Measurements from ENCODE around the gene AGRP.

Gene AGRP

GRCh38 chr16:67459861-67460150, 23.5 kb downstream of the AGRP start:
- Histone ChIP-seq H3K4me1 (ENCODE audit: control extremely low read depth in 1 of 4, control insufficient read depth in 4 of 4, insufficient read depth in 4 of 4, low read length in 3 of 4) (peaks cover 0 to 11% (median 3%) of the 10 kb centered on the region in 4 experiments), H3K27me3 (replicated peaks in 2 of 5; ENCODE audit: control insufficient read depth in 4 of 5, insufficient read depth in 5 of 5, low read length in 4 of 5) (no peaks in the 10 kb centered on the region), H3K9me3 (ENCODE audit: control extremely low read depth in 1 of 5, control insufficient read depth in 4 of 5, insufficient read depth in 2 of 5, low read depth in 1 of 5, low read length in 4 of 5) (no peaks in the 10 kb centered on the region), H3K36me3 (ENCODE audit: control insufficient read depth in 4 of 4, insufficient read depth in 4 of 4, low read length in 3 of 4) (peaks cover 0 to 50% (median 8%) of the 10 kb centered on the region in 4 experiments), H3K27ac (ENCODE audit: insufficient read depth in 1 of 2, low read depth in 1 of 2, low read length in 2 of 2, poor library complexity in 1 of 2, severe bottlenecking in 2 of 2) (no peak overlapping the region), H3K4me3 (ENCODE audit: control insufficient read depth in 1 of 7, extremely low read depth in 1 of 7, insufficient read depth in 4 of 7, low read depth in 2 of 7, low read length in 6 of 7) (no peak overlapping the region)
- ChIA-PET POLR2A (no interaction called here), CTCF (interaction anchor here (1.4 to 12.3 kb wide), 4 partner anchors 14 to 35 kb away, joined by 3 to 149 read pairs (median 5); no protein-coding TSS in a partner anchor)
- no peak for DNase-seq
- WGBS (ENCODE audit: insufficient coverage) = 100% methylated on average over 3 of the region's 3 CpGs

GRCh38 chr16:67459066-67459860, 24.1 kb downstream of the AGRP start:
- CTCF ChIA-PET = interaction anchor here (0.6 to 12.3 kb wide), 6 partner anchors 11 to 35 kb away, joined by 3 to 149 read pairs (median 5); no protein-coding TSS in a partner anchor
- DNase-seq = no peak
- Histone ChIP-seq H3K9me3 (ENCODE audit: control extremely low read depth in 1 of 5, control insufficient read depth in 4 of 5, insufficient read depth in 2 of 5, low read depth in 1 of 5, low read length in 4 of 5) (no peaks in the 10 kb centered on the region), H3K4me1 (ENCODE audit: control extremely low read depth in 1 of 4, control insufficient read depth in 4 of 4, insufficient read depth in 4 of 4, low read length in 3 of 4) (peaks cover 0 to 11% (median 3%) of the 10 kb centered on the region in 4 experiments), H3K4me3 (ENCODE audit: control insufficient read depth in 1 of 7, extremely low read depth in 1 of 7, insufficient read depth in 4 of 7, low read depth in 2 of 7, low read length in 6 of 7) (no peak overlapping the region), H3K27ac (ENCODE audit: insufficient read depth in 1 of 2, low read depth in 1 of 2, low read length in 2 of 2, poor library complexity in 1 of 2, severe bottlenecking in 2 of 2) (no peak overlapping the region), H3K36me3 (ENCODE audit: control insufficient read depth in 4 of 4, insufficient read depth in 4 of 4, low read length in 3 of 4) (peaks cover 0 to 44% (median 8%) of the 10 kb centered on the region in 4 experiments), H3K27me3 (replicated peaks in 2 of 5; ENCODE audit: control insufficient read depth in 4 of 5, insufficient read depth in 5 of 5, low read length in 4 of 5) (no peaks in the 10 kb centered on the region)
- WGBS (ENCODE audit: insufficient coverage) = 87% methylated on average over 6 of the region's 7 CpGs
- POLR2A ChIA-PET = no interaction called here

GRCh38 chr16:67458121-67458641, 25.2 kb downstream of the AGRP start:
- H3K27ac ChIP-seq (ENCODE audit: insufficient read depth in 1 of 2, low read depth in 1 of 2, low read length in 2 of 2, poor library complexity in 1 of 2, severe bottlenecking in 2 of 2) = no peak overlapping the region
- WGBS (ENCODE audit: insufficient coverage) = 97% methylated on average over 4 of the region's 6 CpGs

GRCh38 chr16:67457611-67458010, 25.7 kb downstream of the AGRP start:
- POLR2A ChIA-PET = no interaction called here
- WGBS (ENCODE audit: insufficient coverage) = 90% methylated on average over 5 of the region's 7 CpGs
- Histone ChIP-seq H3K4me3 (ENCODE audit: control insufficient read depth in 1 of 7, extremely low read depth in 1 of 7, insufficient read depth in 4 of 7, low read depth in 2 of 7, low read length in 6 of 7) (no peak overlapping the region), H3K27ac (ENCODE audit: insufficient read depth in 1 of 2, low read depth in 1 of 2, low read length in 2 of 2, poor library complexity in 1 of 2, severe bottlenecking in 2 of 2) (no peak overlapping the region), H3K4me1 (ENCODE audit: control extremely low read depth in 1 of 4, control insufficient read depth in 4 of 4, insufficient read depth in 4 of 4, low read length in 3 of 4) (peaks cover 0 to 11% (median 3%) of the 10 kb centered on the region in 4 experiments), H3K9me3 (ENCODE audit: control extremely low read depth in 1 of 5, control insufficient read depth in 4 of 5, insufficient read depth in 2 of 5, low read depth in 1 of 5, low read length in 4 of 5) (no peaks in the 10 kb centered on the region), H3K36me3 (ENCODE audit: control insufficient read depth in 4 of 4, insufficient read depth in 4 of 4, low read length in 3 of 4) (peaks cover 2 to 58% (median 15%) of the 10 kb centered on the region in 4 experiments), H3K27me3 (replicated peaks in 2 of 5; ENCODE audit: control insufficient read depth in 4 of 5, insufficient read depth in 5 of 5, low read length in 4 of 5) (no peaks in the 10 kb centered on the region)
- DNase-seq = no peak
- CTCF ChIA-PET = interaction anchor here (2.8 to 12.3 kb wide), 3 partner anchors 9 to 33 kb away, joined by 8 to 149 read pairs (median 17); no protein-coding TSS in a partner anchor

More at GRCh38 chr16:67458121-67458641, 25.2 kb downstream of the AGRP start:
- peaks cover 2 to 52% (median 9%) of the 10 kb centered on the region in 4 experiments for H3K36me3 ChIP-seq (ENCODE audit: control insufficient read depth in 4 of 4, insufficient read depth in 4 of 4, low read length in 3 of 4)
- DNase-seq = no peak
- no peaks in the 10 kb centered on the region for H3K27me3 ChIP-seq (replicated peaks in 2 of 5; ENCODE audit: control insufficient read depth in 4 of 5, insufficient read depth in 5 of 5, low read length in 4 of 5)
- H3K4me3 ChIP-seq (ENCODE audit: control insufficient read depth in 1 of 7, extremely low read depth in 1 of 7, insufficient read depth in 4 of 7, low read depth in 2 of 7, low read length in 6 of 7) = no peak overlapping the region
- ChIA-PET CTCF (interaction anchor here (0.6 to 12.3 kb wide), 5 partner anchors 12 to 34 kb away, joined by 3 to 149 read pairs (median 7); no protein-coding TSS in a partner anchor), POLR2A (no interaction called here)
- H3K9me3 ChIP-seq (ENCODE audit: control extremely low read depth in 1 of 5, control insufficient read depth in 4 of 5, insufficient read depth in 2 of 5, low read depth in 1 of 5, low read length in 4 of 5) = no peaks in the 10 kb centered on the region
- H3K4me1 ChIP-seq (ENCODE audit: control extremely low read depth in 1 of 4, control insufficient read depth in 4 of 4, insufficient read depth in 4 of 4, low read length in 3 of 4) = peaks cover 0 to 11% (median 3%) of the 10 kb centered on the region in 4 experiments

- H3K36me3 ChIP-seq (ENCODE audit: control insufficient read depth in 4 of 4, insufficient read depth in 4 of 4, low read length in 3 of 4) = peaks cover 2 to 60% (median 20%) of the 10 kb centered on the region in 4 experiments
- peak; percentile 26 to 61 (median 58) for DNase-seq
- H3K27ac ChIP-seq (ENCODE audit: insufficient read depth in 1 of 2, low read depth in 1 of 2, low read length in 2 of 2, poor library complexity in 1 of 2, severe bottlenecking in 2 of 2) = no peak overlapping the region
- CTCF ChIA-PET = interaction anchor here (0.8 to 2.9 kb wide), 9 partner anchors 10 to 81 kb away, joined by 3 to 23 read pairs (median 6); no protein-coding TSS in a partner anchor
- POLR2A ChIA-PET = interaction anchor here (1.0 kb wide), 1 partner anchor 213 kb away, joined by 3 read pairs; no protein-coding TSS in a partner anchor
- H3K4me1 ChIP-seq (ENCODE audit: control extremely low read depth in 1 of 4, control insufficient read depth in 4 of 4, insufficient read depth in 4 of 4, low read length in 3 of 4) = peaks cover 0 to 11% (median 3%) of the 10 kb centered on the region in 4 experiments
- H3K4me3 ChIP-seq (ENCODE audit: control insufficient read depth in 1 of 7, extremely low read depth in 1 of 7, insufficient read depth in 4 of 7, low read depth in 2 of 7, low read length in 6 of 7) = no peak overlapping the region
- no peaks in the 10 kb centered on the region for H3K9me3 ChIP-seq (ENCODE audit: control extremely low read depth in 1 of 5, control insufficient read depth in 4 of 5, insufficient read depth in 2 of 5, low read depth in 1 of 5, low read length in 4 of 5)
- 86% methylated on average over 6 of the region's 6 CpGs for WGBS (ENCODE audit: insufficient coverage)
- H3K27me3 ChIP-seq (replicated peaks in 2 of 5; ENCODE audit: control insufficient read depth in 4 of 5, insufficient read depth in 5 of 5, low read length in 4 of 5) = no peaks in the 10 kb centered on the region
Observed at GRCh38 chr16:67456391-67457081, 26.8 kb downstream of the AGRP start.

GRCh38 chr16:67454852-67455251, 28.5 kb downstream of the AGRP start:
- peaks cover 2 to 57% (median 19%) of the 10 kb centered on the region in 4 experiments for H3K36me3 ChIP-seq (ENCODE audit: control insufficient read depth in 4 of 4, insufficient read depth in 4 of 4, low read length in 3 of 4)
- H3K27ac ChIP-seq (ENCODE audit: insufficient read depth in 1 of 2, low read depth in 1 of 2, low read length in 2 of 2, poor library complexity in 1 of 2, severe bottlenecking in 2 of 2) = no peak overlapping the region
- H3K4me1 ChIP-seq (ENCODE audit: control extremely low read depth in 1 of 4, control insufficient read depth in 4 of 4, insufficient read depth in 4 of 4, low read length in 3 of 4) = peaks cover 0 to 8% (median 3%) of the 10 kb centered on the region in 4 experiments
- DNase-seq = no peak
- WGBS (ENCODE audit: insufficient coverage) = 96% methylated on average over 5 of the region's 6 CpGs
- POLR2A ChIA-PET = no interaction called here
- CTCF ChIA-PET = interaction anchor here (1.1 to 2.8 kb wide), 4 partner anchors 11 to 27 kb away, joined by 3 to 23 read pairs (median 14); no protein-coding TSS in a partner anchor
- no peaks in the 10 kb centered on the region for H3K27me3 ChIP-seq (replicated peaks in 2 of 5; ENCODE audit: control insufficient read depth in 4 of 5, insufficient read depth in 5 of 5, low read length in 4 of 5)
- H3K4me3 ChIP-seq (ENCODE audit: control insufficient read depth in 1 of 7, extremely low read depth in 1 of 7, insufficient read depth in 4 of 7, low read depth in 2 of 7, low read length in 6 of 7) = no peak overlapping the region
- no peaks in the 10 kb centered on the region for H3K9me3 ChIP-seq (ENCODE audit: control extremely low read depth in 1 of 5, control insufficient read depth in 4 of 5, insufficient read depth in 2 of 5, low read depth in 1 of 5, low read length in 4 of 5)
